Neural progenitor cell (in vitro differentiated cells): ENCODE data around the gene ABHD6. TPM values are rescaled to one million over a fixed set of nuclear protein-coding genes. Genes with fewer than 3 reads are reported as not detected.
A peak's percentile ranks its signal among the peaks of the same experiment; 100 is the strongest.

Experiments used
- DNase-seq: peaks from one replicate; pipeline ENCODE4 v3.0.0-alpha.2; 2016; ENCODE audit warnings: low spot score
- H2AFZ ChIP-seq: fragments of 200-600 bp; sonication (generic); replicated peaks from 2 replicates; pipeline ENCODE4 v1.6.1; 2016; ENCODE audit warnings: antibody characterized with exemption
- H3F3A ChIP-seq: fragments of 200-600 bp; sonication (generic); 2 replicates; pipeline ENCODE4 v1.6.1; 2016; ENCODE audit warnings: antibody characterized with exemption, low read depth
- H3K27ac ChIP-seq: fragments of 200-600 bp; sonication (generic); 2 replicates; pipeline ENCODE4 v1.5.1; 2016; ENCODE audit warnings: mild to moderate bottlenecking
- H3K27me3 ChIP-seq: fragments of 200-600 bp; sonication (generic); 2 replicates; pipeline ENCODE4 v1.6.1; 2016; ENCODE audit warnings: mild to moderate bottlenecking, moderate library complexity
- H3K36me3 ChIP-seq: fragments of 200-600 bp; sonication (generic); 2 replicates; pipeline ENCODE4 v1.5.1; 2016
- H3K4me1 ChIP-seq: fragments of 200-600 bp; sonication (generic); 2 replicates; pipeline ENCODE4 v1.6.1; 2016; ENCODE audit warnings: mixed run types
- H3K4me2 ChIP-seq: fragments of 200-600 bp; sonication (generic); 2 replicates; pipeline ENCODE4 v1.6.1; 2016
- H3K4me3 ChIP-seq: fragments of 200-600 bp; sonication (generic); 2 replicates; pipeline ENCODE4 v1.5.1; 2016
- H3K79me2 ChIP-seq: fragments of 200-600 bp; sonication (generic); 2 replicates; pipeline ENCODE4 v1.6.1; 2016; ENCODE audit warnings: low read depth
- H3K9ac ChIP-seq: fragments of 200-600 bp; sonication (generic); 2 replicates; pipeline ENCODE4 v1.6.1; 2016
- H3K9me3 ChIP-seq: fragments of 200-600 bp; sonication (generic); 2 replicates; pipeline ENCODE4 v1.5.1; 2016; ENCODE audit warnings: low read depth
- H4K20me1 ChIP-seq: fragments of 200-600 bp; sonication (generic); 2 replicates; pipeline ENCODE4 v1.6.1; 2016; ENCODE audit warnings: low read depth
- H3K27ac Mint-ChIP-seq: 3 replicates; pipeline ENCODE4 v1.8.0; 2021; ENCODE audit warnings: mixed read lengths
- H3K27me3 Mint-ChIP-seq: 2 replicates; pipeline ENCODE4 v1.8.0; 2022; ENCODE audit warnings: low read depth, mild to moderate bottlenecking, inconsistent platforms, moderate library complexity, mixed read lengths; ENCODE audit not compliant: insufficient read depth
- H3K36me3 Mint-ChIP-seq: 3 replicates; pipeline ENCODE4 v1.8.0; 2021; ENCODE audit warnings: mixed read lengths
- H3K4me1 Mint-ChIP-seq: 3 replicates; pipeline ENCODE4 v1.8.0; 2021; ENCODE audit warnings: mixed read lengths
- H3K4me3 Mint-ChIP-seq: 3 replicates; pipeline ENCODE4 v1.8.0; 2021; ENCODE audit warnings: mild to moderate bottlenecking, moderate library complexity, mixed read lengths
- H3K9me3 Mint-ChIP-seq: 3 replicates; pipeline ENCODE4 v1.8.0; 2020; ENCODE audit warnings: mixed read lengths
- EZH2 ChIP-seq: fragments of 200-600 bp; sonication (generic); IDR thresholded peaks from 2 replicates; pipeline ENCODE4 v1.6.1; 2017; ENCODE audit warnings: antibody characterized with exemption, mild to moderate bottlenecking, moderate library complexity
- EZH2phosphoT487 ChIP-seq: fragments of 200-600 bp; sonication (generic); IDR thresholded peaks from 2 replicates; pipeline ENCODE4 v1.6.1; 2017; ENCODE audit warnings: antibody characterized with exemption
- total RNA-seq: library from RNA; depleted of rRNA; stranded (reverse); fragments of >200 nt; gene quantifications from 2 replicates; pipeline ENCODE4 v1.2.3, GENCODE V29; 2015; ENCODE audit warnings: low replicate concordance
- TF ChIP-seq, protein P1 (sequence below): fragments of 200-600 bp; sonication (generic); IDR thresholded peaks from 2 replicates; pipeline ENCODE4 v1.5.1; 2017; ENCODE audit warnings: antibody characterized with exemption, mild to moderate bottlenecking

The ABHD6 gene
- total RNA-seq, 1 donor from 2014 or later = 21.5 TPM

DNA sequence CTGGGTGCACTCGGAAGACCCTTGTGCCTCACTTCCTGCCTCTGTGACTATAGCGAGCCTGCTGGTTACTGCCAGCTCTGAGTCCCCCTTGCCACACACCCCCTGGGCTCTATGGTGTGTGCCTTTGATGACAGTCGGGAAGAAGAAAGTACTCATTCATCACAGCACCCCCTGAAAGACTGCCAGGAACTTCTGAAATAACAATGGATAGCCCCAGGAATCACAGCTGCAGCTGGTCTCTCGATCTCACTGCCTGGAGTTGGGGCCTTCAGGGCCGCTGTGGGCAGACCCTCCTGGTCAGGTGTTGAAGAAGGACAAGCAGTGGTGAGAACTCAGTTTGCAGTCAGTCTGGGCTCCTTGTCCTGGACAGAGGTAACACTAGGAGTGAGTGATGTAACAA lies 58.7 kb downstream of the ABHD6 start:
- no peaks in the 10 kb centered on the region for H3K36me3 ChIP-seq
- Mint-ChIP-seq H3K9me3 (peaks cover 6% of the 10 kb centered on the region), H3K4me1 (peaks cover 14% of the 10 kb centered on the region), H3K27me3 (peaks cover 9% of the 10 kb centered on the region), H3K4me3 (no peak overlapping the region), H3K36me3 (peaks cover 6% of the 10 kb centered on the region), H3K27ac (no peak overlapping the region)
- H3K27ac ChIP-seq = no peak overlapping the region
- peaks cover 6% of the 10 kb centered on the region for H3K4me1 ChIP-seq
- no peaks in the 10 kb centered on the region for H3K9me3 ChIP-seq
- H3K27me3 ChIP-seq = peaks cover 4% of the 10 kb centered on the region
- no peak for DNase-seq
- no peaks in the 10 kb centered on the region for H3F3A ChIP-seq
- H2AFZ ChIP-seq = no peak overlapping the region
- H4K20me1 ChIP-seq = no peaks in the 10 kb centered on the region
- no peak overlapping the region for H3K4me2 ChIP-seq
- no peak overlapping the region for H3K4me3 ChIP-seq
- H3K9ac ChIP-seq = no peak overlapping the region
- no peak for TF ChIP-seq EZH2phosphoT487
- no peak for TF ChIP-seq EZH2
- TF ChIP-seq, protein P1, sequence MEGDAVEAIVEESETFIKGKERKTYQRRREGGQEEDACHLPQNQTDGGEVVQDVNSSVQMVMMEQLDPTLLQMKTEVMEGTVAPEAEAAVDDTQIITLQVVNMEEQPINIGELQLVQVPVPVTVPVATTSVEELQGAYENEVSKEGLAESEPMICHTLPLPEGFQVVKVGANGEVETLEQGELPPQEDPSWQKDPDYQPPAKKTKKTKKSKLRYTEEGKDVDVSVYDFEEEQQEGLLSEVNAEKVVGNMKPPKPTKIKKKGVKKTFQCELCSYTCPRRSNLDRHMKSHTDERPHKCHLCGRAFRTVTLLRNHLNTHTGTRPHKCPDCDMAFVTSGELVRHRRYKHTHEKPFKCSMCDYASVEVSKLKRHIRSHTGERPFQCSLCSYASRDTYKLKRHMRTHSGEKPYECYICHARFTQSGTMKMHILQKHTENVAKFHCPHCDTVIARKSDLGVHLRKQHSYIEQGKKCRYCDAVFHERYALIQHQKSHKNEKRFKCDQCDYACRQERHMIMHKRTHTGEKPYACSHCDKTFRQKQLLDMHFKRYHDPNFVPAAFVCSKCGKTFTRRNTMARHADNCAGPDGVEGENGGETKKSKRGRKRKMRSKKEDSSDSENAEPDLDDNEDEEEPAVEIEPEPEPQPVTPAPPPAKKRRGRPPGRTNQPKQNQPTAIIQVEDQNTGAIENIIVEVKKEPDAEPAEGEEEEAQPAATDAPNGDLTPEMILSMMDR = no peak
- no peaks in the 10 kb centered on the region for H3K79me2 ChIP-seq

DNA sequence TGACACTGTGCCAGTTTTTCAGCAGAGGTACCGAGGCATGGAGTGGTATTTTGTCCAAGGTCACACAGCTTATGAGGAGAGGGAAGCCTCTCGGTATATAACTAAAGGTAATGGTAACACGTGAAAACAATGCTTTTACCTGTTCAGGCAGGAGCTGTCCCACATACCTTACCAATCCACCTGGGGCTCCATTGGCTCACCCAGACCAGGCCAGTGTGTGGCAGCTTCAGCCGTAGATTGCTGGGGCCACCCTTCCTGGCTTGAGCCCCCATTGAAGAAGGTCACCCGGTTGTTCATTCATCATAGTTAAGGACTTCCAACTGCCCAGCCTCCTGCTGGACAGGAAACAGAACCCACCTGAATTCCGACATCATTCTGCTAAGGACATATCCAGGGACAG lies 59.3 kb downstream of the ABHD6 start:
- peaks cover 10% of the 10 kb centered on the region for H3K27me3 ChIP-seq

DNA sequence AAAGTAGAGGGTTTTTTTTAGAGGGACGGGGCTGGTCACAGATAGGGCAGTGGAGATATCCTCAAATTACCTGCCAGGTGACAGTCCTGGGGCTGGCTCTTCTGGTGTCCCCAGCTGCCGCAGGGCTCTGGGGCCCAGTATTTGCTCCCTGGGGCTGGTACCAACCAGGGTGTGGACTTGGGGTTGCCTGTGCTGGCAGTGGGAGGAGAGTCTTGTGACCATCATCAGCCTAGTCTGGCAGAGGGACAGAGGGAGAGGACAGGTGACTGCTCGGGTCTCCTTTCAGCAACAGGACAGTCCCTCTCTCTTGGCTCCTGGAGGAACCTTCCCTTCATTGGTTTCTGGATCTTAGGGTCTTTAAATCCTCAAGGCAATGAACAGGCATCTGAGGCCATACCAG lies 60.6 kb downstream of the ABHD6 start:
- no peaks in the 10 kb centered on the region for H3F3A ChIP-seq
- Mint-ChIP-seq H3K9me3 (no peaks in the 10 kb centered on the region), H3K27me3 (peaks cover 8% of the 10 kb centered on the region), H3K36me3 (peaks cover 2% of the 10 kb centered on the region), H3K4me3 (no peak overlapping the region), H3K27ac (peak overlapping the region; percentile 60), H3K4me1 (peaks cover 3% of the 10 kb centered on the region)
- H3K4me1 ChIP-seq = peaks cover 6% of the 10 kb centered on the region
- no peaks in the 10 kb centered on the region for H4K20me1 ChIP-seq
- no peak for TF ChIP-seq EZH2
- TF ChIP-seq, protein P1 = no peak
- TF ChIP-seq EZH2phosphoT487 = no peak
- no peak overlapping the region for H3K27ac ChIP-seq
- H3K79me2 ChIP-seq = no peaks in the 10 kb centered on the region
- H3K9ac ChIP-seq = no peak overlapping the region
- no peaks in the 10 kb centered on the region for H3K36me3 ChIP-seq
- no peaks in the 10 kb centered on the region for H3K9me3 ChIP-seq
- no peak overlapping the region for H3K4me2 ChIP-seq
- no peak for DNase-seq
- H2AFZ ChIP-seq = no peak overlapping the region
- H3K27me3 ChIP-seq = peaks cover 23% of the 10 kb centered on the region
- no peak overlapping the region for H3K4me3 ChIP-seq

More for the DNA sequence above, 59.3 kb downstream of the ABHD6 start:
- no peak overlapping the region for H2AFZ ChIP-seq
- no peaks in the 10 kb centered on the region for H3K9me3 ChIP-seq
- no peak overlapping the region for H3K27ac ChIP-seq
- no peak overlapping the region for H3K9ac ChIP-seq
- no peaks in the 10 kb centered on the region for H4K20me1 ChIP-seq
- no peak overlapping the region for H3K27ac Mint-ChIP-seq
- peaks cover 8% of the 10 kb centered on the region for H3K4me1 Mint-ChIP-seq
- H3F3A ChIP-seq = no peaks in the 10 kb centered on the region
- H3K4me3 ChIP-seq = no peak overlapping the region
- H3K27me3 Mint-ChIP-seq = peaks cover 7% of the 10 kb centered on the region
- no peak for TF ChIP-seq EZH2phosphoT487
- TF ChIP-seq, protein P1 = no peak
- TF ChIP-seq EZH2 = no peak
- DNase-seq = no peak
- H3K36me3 ChIP-seq = no peaks in the 10 kb centered on the region
- H3K4me3 Mint-ChIP-seq = no peak overlapping the region
- peaks cover 1% of the 10 kb centered on the region for H3K9me3 Mint-ChIP-seq
- peaks cover 2% of the 10 kb centered on the region for H3K36me3 Mint-ChIP-seq
- H3K4me2 ChIP-seq = no peak overlapping the region
- H3K4me1 ChIP-seq = peaks cover 6% of the 10 kb centered on the region
- no peaks in the 10 kb centered on the region for H3K79me2 ChIP-seq
